HG03159 (cell line): ENCODE measurements around the gene ZNF468.
"Not testable (repeated sequence)": the region's sequence is repeated elsewhere in the genome, so short reads cannot be mapped to it uniquely, and the experiment has no call there.

Experiments used
- ATAC-seq: cut with Tn5 transposase; IDR thresholded peaks from one replicate; pipeline ENCODE4 v1.9.1; 2021; ENCODE audit warnings: mild to moderate bottlenecking, moderate library complexity; ENCODE audit not compliant: unreplicated experiment

ZNF468 gene

DNA sequence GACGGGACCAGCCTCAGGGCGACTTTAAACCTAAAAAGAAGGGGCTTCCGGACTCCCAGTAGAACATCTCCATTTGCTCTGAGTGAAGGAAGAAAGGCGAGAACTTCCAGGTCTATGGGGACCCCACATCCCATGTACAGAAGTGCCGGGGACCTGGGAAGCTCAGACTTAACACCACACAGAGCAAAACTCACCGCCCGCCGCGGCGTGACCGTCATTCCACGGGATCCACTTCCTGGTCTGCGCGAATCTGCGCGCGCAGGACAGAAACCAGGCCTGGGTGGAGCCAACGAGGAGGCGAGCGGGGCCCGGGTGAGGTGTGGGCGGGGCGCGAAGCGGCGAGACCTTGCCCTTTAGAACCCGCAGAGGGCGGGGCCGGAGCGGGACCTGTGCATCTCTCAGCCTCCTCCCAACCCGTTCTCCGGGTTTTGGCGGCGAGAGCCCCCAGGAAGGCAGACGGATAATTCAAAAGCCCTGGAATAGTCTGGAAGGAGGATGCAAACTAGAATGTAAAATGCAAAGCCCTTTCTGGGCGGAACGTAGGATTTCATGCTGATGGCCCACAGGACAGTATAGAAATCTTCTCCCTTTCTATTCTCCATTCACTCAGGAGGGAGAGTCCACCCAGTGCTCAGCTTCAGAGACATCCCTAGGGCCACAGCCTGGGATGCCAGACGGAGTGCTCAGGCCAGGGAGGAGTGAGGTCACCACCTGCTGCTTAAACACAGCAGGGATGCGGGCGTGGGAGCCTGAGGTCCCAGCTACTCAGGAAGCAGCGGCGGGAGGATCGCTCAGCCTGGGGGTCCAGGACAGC, at the start of gene ZNF468:
Gene ZNF468 (minus strand): TSS at position 242 of the 814 bp plus-strand sequence. CDS start 3,347 bp downstream, outside the sequence.
- peak; percentile 99 for ATAC-seq

GRCh38 chr19:52904052-52904780, 46.8 kb upstream of the ZNF468 start:
- ATAC-seq, result not testable (repeated sequence)

GRCh38 chr19:52901842-52902241, 44.4 kb upstream of the ZNF468 start:
- ATAC-seq, result no peak

DNA sequence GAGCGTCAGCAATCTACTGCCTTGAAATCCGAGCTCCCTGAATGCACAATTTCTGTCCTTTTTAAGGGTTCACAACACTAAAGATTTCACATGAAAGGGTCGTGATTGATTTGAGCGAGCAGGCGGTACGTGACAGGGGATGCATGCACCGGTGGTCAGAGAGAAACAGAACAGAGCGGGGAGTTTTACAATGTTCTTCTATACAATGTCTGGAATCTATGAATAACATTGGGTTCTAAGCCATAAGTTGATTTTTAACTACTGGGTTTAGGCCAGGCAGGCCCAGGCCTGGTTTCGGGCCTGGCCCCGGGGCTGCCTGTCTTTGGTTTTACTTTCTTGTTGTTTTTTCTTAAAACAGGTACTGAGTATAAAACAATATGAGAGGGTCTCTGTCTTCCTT, 41.2 kb upstream of the ZNF468 start:
- ATAC-seq, result not testable (repeated sequence)

- no peak for ATAC-seq
Observed at GRCh38 chr19:52898101-52898500, 40.7 kb upstream of the ZNF468 start.

GRCh38 chr19:52897138-52897935, 39.9 kb upstream of the ZNF468 start, which contains the start of gene ZNF320:
ZNF320 (minus strand) TSS chr19:52897635; CDS start chr19:52890255, 7,380 bp downstream.
- ATAC-seq, result peak; percentile 99

DNA sequence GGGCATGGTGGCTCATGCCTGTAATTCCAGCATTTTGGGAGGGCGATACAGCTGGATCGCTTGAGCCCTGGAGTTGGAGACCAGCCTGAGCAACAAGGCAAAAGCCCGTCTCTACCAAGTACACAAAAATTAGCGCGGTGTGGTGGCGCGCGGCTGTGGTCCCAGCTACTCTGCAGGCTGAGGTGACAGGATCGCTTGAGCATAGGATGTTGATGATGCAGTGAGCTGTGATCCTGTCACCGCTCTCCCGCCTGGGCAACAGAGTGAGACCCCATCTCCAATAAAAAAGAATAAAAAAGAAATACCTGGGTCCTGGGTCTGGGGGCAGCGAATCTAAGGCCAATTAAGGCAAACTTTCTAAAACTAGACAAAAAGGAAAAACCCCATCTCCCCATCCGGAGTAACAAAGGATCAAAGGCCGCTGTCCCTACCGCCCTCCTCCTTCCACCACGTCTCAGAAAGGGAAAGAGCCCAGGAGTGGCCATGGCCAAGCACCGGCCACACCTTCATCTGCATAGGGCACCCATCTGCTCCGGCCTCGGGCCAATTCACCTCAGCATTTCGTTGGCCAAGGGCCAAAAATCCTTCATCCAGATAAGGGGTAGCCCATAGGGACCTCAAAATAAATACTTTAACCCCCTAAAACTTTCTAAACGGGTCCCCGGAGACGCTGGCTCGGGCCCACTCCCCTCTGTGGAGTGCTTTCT, 39.2 kb upstream of the ZNF468 start:
- ATAC-seq, result peak; percentile 7

DNA sequence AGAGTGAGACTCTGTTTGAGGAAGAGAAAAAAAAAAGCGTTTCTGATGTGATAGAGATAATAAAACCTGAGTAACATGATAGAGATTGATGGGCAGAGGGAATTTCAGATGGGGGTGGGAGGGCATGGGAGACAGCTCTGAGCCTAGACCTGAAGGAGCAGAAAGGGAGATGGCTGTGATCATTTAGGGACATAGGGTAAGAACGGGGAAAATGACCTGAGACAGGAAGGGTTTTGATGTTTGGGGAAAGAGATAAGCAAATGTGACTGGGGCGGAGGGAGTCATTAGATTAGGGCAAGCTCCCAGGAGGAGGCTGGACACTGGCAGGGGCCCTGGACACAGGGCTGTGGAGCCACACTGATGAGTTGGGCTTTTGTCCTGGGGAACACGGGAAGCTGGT, 33.9 kb upstream of the ZNF468 start:
- ATAC-seq, result no peak

DNA sequence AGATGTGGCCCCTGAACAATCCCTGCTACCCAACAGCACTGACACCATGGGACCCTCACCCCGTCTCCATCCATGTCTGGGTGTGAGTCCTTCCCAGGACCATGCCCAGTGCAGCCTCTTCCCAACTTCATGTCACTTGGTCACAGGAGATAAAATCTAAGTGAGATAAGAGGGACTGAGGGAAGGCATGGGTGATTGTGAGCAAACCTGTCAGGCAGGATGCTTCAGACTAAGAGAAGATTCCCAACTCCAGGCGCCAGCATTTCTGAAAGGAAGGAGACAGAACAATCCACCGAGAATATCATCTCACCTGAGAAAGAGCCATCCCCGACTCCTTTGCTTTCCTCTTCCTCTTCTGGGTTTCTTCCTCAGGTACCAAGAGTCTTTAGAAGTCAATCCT, 32.5 kb upstream of the ZNF468 start:
- no peak for ATAC-seq

GRCh38 chr19:52889076-52889475, 31.7 kb upstream of the ZNF468 start:
- ATAC-seq, result no peak

DNA sequence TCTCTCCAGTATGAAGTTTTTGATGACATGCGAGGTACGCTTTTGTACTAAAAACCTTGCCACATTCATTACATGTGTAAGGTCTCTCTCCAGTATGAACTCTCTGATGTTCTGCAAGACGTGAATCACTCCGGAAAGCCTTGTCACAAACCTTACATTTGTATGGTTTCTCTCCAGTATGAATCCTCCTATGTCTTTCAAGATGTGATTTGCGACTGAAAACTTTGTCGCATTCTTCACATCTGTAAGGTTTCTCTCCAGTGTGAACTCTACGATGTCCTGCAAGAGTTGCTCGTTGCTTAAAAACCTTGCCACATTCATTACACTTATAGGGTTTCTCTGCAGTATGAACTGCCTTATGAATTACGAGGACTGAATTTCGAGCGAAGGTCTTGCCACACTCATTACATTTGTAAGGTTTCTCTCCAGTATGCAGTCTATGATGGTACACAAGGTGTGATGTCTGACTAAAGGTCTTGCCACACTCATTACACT, 23.5 kb upstream of the ZNF468 start:
- ATAC-seq, result no peak

DNA sequence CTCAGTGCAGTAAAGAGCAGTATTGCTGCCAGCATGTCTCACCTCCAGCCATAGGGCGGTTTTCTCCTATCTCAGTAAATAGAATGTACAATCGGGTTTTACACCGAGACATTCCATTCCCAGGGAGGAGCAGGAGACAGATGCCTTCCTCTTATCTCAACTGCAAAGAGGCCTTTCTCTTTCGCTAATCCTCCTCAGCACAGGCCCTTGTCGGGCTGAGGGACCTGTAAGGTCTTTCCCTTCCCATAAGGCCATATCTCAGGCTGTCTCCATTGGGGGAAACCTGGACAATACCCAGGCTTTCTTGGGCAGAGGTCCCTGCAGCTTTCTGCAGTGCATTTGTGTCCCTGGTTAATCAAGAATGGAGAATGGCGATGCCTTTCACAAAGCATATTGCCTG, 15.6 kb upstream of the ZNF468 start:
- not testable (repeated sequence) for ATAC-seq

- no peak for ATAC-seq
Observed at GRCh38 chr19:52871466-52871865, 14.0 kb upstream of the ZNF468 start.

GRCh38 chr19:52868031-52868430, 10.6 kb upstream of the ZNF468 start:
- ATAC-seq, result not testable (repeated sequence)

- not testable (repeated sequence) for ATAC-seq
Observed at GRCh38 chr19:52856540-52857377, 660 bp downstream of the ZNF468 start.

- not testable (repeated sequence) for ATAC-seq
Observed at GRCh38 chr19:52847352-52847751, 10.1 kb downstream of the ZNF468 start.

DNA sequence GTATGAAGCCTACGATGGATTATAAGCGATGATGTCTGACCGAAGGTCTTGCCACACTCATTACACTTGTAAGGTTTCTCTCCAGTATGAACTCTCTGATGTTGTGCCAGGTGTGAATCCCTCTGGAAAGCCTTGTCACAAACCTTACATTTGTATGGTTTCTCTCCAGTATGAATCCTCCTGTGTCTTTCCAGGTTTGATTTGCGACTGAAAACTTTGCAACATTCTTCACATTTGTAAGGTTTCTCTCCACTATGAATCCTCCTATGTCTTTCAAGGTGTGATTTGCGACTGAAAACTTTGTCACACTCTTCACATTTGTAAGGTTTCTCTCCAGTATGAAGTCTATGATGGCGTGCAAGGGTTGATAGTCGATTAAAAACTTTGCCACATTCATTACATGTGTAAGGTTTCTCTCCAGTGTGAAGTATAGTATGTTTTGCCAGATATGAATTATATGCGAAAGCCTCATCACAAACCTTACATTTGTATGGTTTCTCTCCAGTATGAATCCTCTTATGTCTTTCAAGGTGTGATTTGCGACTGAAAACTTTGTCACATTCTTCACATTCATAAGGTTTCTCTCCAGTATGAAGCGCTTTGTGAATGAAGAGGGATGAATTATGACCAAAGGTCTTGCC, 16.5 kb downstream of the ZNF468 start:
- ATAC-seq, result not testable (repeated sequence)

GRCh38 chr19:52834289-52834688, 23.1 kb downstream of the ZNF468 start:
- ATAC-seq, result not testable (repeated sequence)

DNA sequence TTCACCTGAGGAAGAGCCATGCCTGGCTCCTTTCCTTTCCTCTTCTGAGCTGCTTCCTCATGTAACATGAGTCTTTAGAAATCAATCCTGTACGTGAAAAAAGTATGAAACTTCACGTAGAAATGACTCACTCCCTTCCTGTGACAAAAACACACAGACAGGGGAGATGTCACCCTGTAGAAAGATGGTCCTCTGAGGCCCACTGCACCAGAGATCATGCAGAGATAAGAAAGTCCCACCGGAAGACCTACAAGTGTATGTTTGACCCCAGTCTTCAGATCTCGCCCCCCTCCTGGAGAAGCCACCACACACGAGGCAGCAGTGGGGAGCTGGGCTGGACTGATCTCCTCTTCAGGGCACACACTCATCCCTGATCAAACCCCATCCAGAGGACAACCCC, 23.9 kb downstream of the ZNF468 start:
- ATAC-seq, result not testable (repeated sequence)
